Panc1 (cell line): ENCODE measurements around the gene ARHGEF7.

Source experiments
- POLR2AphosphoS5 ChIP-seq: IDR thresholded peaks from 2 replicates; pipeline ENCODE4 v1.6.1; 2012; ENCODE audit warnings: mild to moderate bottlenecking, low read depth, low read length, moderate library complexity
- SIN3A ChIP-seq: IDR thresholded peaks from 2 replicates; pipeline ENCODE4 v1.6.1; 2012; ENCODE audit warnings: low read depth, mild to moderate bottlenecking, low read length, moderate library complexity, borderline replicate concordance; ENCODE audit not compliant: insufficient read depth
- TCF7L2 ChIP-seq: IDR thresholded peaks from 2 replicates; pipeline ENCODE4 v1.6.1; 2011; ENCODE audit warnings: mild to moderate bottlenecking, low read depth, low read length, inconsistent platforms
- TF ChIP-seq, protein P1 (sequence below): fragments of 450-650 bp; IDR thresholded peaks from 2 replicates; pipeline ENCODE4 v1.5.1; 2017; ENCODE audit warnings: mild to moderate bottlenecking
- TF ChIP-seq, protein P2 (sequence below), 2 experiments: IDR thresholded peaks; 2 replicates each; pipeline ENCODE4 v1.6.1; 2011 to 2012; ENCODE audit warnings: low read depth in 2 of 2, control low read depth in 1 of 2, low read length in 1 of 2, mild to moderate bottlenecking in 1 of 2, moderate library complexity in 1 of 2; ENCODE audit not compliant: insufficient read depth in 1 of 2

DNA sequence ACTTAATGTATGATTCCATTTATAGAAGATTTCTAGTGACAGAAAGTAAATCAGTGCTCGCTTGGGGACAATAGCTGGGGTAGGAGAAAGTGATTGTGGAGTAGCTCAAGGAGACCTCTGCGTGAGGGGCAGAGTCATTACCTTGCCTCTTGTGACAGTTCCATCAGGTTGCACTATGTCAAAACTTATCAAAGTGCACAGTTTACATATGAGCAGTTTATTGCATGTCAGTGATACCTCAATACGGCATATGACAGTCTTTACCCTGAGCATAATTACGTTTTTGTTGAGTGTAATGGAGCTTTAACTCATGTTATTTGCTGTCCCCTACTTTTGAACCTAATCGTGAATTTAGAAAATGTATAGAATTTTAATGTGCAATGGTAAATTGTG lies 15.0 kb downstream of the ARHGEF7 start:
- TF ChIP-seq POLR2AphosphoS5 (no peak), SIN3A (no peak), TCF7L2 (no peak)
- TF ChIP-seq, protein P1, sequence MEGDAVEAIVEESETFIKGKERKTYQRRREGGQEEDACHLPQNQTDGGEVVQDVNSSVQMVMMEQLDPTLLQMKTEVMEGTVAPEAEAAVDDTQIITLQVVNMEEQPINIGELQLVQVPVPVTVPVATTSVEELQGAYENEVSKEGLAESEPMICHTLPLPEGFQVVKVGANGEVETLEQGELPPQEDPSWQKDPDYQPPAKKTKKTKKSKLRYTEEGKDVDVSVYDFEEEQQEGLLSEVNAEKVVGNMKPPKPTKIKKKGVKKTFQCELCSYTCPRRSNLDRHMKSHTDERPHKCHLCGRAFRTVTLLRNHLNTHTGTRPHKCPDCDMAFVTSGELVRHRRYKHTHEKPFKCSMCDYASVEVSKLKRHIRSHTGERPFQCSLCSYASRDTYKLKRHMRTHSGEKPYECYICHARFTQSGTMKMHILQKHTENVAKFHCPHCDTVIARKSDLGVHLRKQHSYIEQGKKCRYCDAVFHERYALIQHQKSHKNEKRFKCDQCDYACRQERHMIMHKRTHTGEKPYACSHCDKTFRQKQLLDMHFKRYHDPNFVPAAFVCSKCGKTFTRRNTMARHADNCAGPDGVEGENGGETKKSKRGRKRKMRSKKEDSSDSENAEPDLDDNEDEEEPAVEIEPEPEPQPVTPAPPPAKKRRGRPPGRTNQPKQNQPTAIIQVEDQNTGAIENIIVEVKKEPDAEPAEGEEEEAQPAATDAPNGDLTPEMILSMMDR: no peak
- TF ChIP-seq, protein P2, sequence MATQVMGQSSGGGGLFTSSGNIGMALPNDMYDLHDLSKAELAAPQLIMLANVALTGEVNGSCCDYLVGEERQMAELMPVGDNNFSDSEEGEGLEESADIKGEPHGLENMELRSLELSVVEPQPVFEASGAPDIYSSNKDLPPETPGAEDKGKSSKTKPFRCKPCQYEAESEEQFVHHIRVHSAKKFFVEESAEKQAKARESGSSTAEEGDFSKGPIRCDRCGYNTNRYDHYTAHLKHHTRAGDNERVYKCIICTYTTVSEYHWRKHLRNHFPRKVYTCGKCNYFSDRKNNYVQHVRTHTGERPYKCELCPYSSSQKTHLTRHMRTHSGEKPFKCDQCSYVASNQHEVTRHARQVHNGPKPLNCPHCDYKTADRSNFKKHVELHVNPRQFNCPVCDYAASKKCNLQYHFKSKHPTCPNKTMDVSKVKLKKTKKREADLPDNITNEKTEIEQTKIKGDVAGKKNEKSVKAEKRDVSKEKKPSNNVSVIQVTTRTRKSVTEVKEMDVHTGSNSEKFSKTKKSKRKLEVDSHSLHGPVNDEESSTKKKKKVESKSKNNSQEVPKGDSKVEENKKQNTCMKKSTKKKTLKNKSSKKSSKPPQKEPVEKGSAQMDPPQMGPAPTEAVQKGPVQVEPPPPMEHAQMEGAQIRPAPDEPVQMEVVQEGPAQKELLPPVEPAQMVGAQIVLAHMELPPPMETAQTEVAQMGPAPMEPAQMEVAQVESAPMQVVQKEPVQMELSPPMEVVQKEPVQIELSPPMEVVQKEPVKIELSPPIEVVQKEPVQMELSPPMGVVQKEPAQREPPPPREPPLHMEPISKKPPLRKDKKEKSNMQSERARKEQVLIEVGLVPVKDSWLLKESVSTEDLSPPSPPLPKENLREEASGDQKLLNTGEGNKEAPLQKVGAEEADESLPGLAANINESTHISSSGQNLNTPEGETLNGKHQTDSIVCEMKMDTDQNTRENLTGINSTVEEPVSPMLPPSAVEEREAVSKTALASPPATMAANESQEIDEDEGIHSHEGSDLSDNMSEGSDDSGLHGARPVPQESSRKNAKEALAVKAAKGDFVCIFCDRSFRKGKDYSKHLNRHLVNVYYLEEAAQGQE (IDR thresholded peaks at IDR 0.05; ENCODE audit: insufficient read depth in 1 of 2, low read depth in 2 of 2, low read length in 1 of 2): no peak
